ENCODE results near the gene PLAAT4. TPM values are rescaled to one million over a fixed set of nuclear protein-coding genes. Genes with fewer than 3 reads are reported as not detected.

The PLAAT4 gene
- total RNA-seq, 1 donor from 2014 or later: 6.9 TPM

Other genes starting within 250 kb of the PLAAT4 start
- not detected for gene SLC22A9, start 167.0 kb upstream of the PLAAT4 start, total RNA-seq
- gene PLAAT5, start 45.6 kb upstream of the PLAAT4 start, total RNA-seq: 0.32 TPM
- 0.83 TPM for gene LGALS12, start 30.7 kb upstream of the PLAAT4 start, total RNA-seq
- not detected for gene PLAAT2, start 26.6 kb downstream of the PLAAT4 start, total RNA-seq
- gene PLAAT3, start 77.6 kb downstream of the PLAAT4 start, total RNA-seq: 109 TPM
- 15.1 TPM for gene ATL3, start 134.6 kb downstream of the PLAAT4 start, total RNA-seq
- gene RTN3, start 144.7 kb downstream of the PLAAT4 start, total RNA-seq: 69.6 TPM
- 14.3 TPM for gene ZFTA, start 232.0 kb downstream of the PLAAT4 start, total RNA-seq

Data from cardiac septum (tissue), 1 donor.